HUES6 (cell line): ENCODE measurements around the gene PRR5L.
"Not testable (repeated sequence)": the region's sequence is repeated elsewhere in the genome, so short reads cannot be mapped to it uniquely, and the experiment has no call there.

ENCODE experiments used
- H3K27ac ChIP-seq: 2 replicates; pipeline ENCODE4 v1.7.0; 2013; ENCODE audit warnings: low read depth, mild to moderate bottlenecking, low read length, inconsistent platforms
- H3K27me3 ChIP-seq: 2 replicates; pipeline ENCODE4 v1.6.1; 2013; ENCODE audit warnings: low read length; ENCODE audit not compliant: control insufficient read depth, insufficient read depth
- H3K36me3 ChIP-seq: 2 replicates; pipeline ENCODE4 v1.6.1; 2013; ENCODE audit warnings: low read length; ENCODE audit not compliant: control insufficient read depth, insufficient read depth
- H3K4me1 ChIP-seq: 2 replicates; pipeline ENCODE4 v1.6.1; 2013; ENCODE audit warnings: low read length; ENCODE audit not compliant: control insufficient read depth, insufficient read depth
- H3K4me3 ChIP-seq: 2 replicates; pipeline ENCODE4 v1.5.1; 2013; ENCODE audit warnings: low read depth, low read length
- H3K9ac ChIP-seq: one replicate; pipeline ENCODE4 v1.6.1; 2013; ENCODE audit warnings: mild to moderate bottlenecking, low read length
- H3K9me3 ChIP-seq: 2 replicates; pipeline ENCODE4 v1.6.1; 2013; ENCODE audit warnings: low read depth, low read length; ENCODE audit not compliant: control insufficient read depth, insufficient read depth

The PRR5L gene

GRCh38 chr11:36308577-36308976 is 12.5 kb downstream of the PRR5L start:
- Histone ChIP-seq H3K4me1 (no peaks in the 10 kb centered on the region), H3K4me3 (no peak overlapping the region), H3K9ac (no peak overlapping the region), H3K9me3 (no peaks in the 10 kb centered on the region), H3K27ac (no peak overlapping the region), H3K27me3 (peaks cover 1% of the 10 kb centered on the region; the same call in 1 of the 2 replicates), H3K36me3 (no peaks in the 10 kb centered on the region)

- no peak overlapping the region for H3K9ac ChIP-seq
- no peaks in the 10 kb centered on the region for H3K9me3 ChIP-seq
- H3K4me3 ChIP-seq = no peak overlapping the region
- no peaks in the 10 kb centered on the region for H3K36me3 ChIP-seq
- peaks cover 2% of the 10 kb centered on the region; the same call in 1 of the 2 replicates for H3K27me3 ChIP-seq
- H3K27ac ChIP-seq = no peak overlapping the region
- H3K4me1 ChIP-seq = no peaks in the 10 kb centered on the region
Observed at GRCh38 chr11:36309779-36310178, 13.7 kb downstream of the PRR5L start.

DNA sequence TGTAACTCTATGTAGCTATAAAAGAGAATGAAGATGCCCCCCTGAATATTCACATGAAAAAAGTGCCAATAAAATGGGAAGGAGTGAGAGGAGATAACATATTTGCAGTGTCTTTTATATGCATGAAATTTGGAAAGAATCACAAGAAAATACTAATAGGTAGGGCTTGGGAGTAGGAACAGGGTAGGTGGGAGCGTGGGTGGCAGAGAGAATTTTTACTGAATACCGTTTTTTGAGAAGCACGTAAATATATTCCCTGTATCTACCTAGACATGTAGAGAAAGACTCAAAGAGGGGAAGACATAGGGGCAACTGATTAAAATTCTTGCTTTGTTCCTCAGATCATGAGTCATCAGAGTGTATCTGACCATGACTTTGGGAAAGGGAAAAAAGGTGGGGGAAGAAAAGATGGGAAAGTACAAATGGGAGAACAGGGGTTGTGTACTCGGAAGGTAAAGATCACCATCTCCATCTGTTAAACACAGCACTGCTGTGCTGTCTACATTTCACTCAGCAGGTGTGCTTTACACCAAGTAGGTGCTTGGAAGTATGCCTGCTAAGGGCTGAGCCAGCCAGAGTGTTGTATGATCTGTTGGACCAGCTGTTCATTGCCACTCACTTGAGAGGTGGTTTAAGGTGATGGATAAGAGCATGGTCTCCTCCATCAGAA is 16.0 kb downstream of the PRR5L start:
- Histone ChIP-seq H3K27me3 (peaks cover 2% of the 10 kb centered on the region; the same call in 1 of the 2 replicates), H3K27ac (no peak overlapping the region), H3K4me1 (peaks cover 8% of the 10 kb centered on the region; the same call in 1 of the 2 replicates), H3K4me3 (no peak overlapping the region), H3K9me3 (no peaks in the 10 kb centered on the region), H3K9ac (no peak overlapping the region), H3K36me3 (no peaks in the 10 kb centered on the region)

GRCh38 chr11:36312611-36313472 is 16.8 kb downstream of the PRR5L start:
- peaks cover 2% of the 10 kb centered on the region; the same call in 1 of the 2 replicates for H3K27me3 ChIP-seq
- H3K27ac ChIP-seq = no peak overlapping the region
- H3K36me3 ChIP-seq = no peaks in the 10 kb centered on the region
- H3K4me3 ChIP-seq = no peak overlapping the region
- H3K4me1 ChIP-seq = peaks cover 8% of the 10 kb centered on the region; the same call in 1 of the 2 replicates
- no peaks in the 10 kb centered on the region for H3K9me3 ChIP-seq
- H3K9ac ChIP-seq = no peak overlapping the region

DNA sequence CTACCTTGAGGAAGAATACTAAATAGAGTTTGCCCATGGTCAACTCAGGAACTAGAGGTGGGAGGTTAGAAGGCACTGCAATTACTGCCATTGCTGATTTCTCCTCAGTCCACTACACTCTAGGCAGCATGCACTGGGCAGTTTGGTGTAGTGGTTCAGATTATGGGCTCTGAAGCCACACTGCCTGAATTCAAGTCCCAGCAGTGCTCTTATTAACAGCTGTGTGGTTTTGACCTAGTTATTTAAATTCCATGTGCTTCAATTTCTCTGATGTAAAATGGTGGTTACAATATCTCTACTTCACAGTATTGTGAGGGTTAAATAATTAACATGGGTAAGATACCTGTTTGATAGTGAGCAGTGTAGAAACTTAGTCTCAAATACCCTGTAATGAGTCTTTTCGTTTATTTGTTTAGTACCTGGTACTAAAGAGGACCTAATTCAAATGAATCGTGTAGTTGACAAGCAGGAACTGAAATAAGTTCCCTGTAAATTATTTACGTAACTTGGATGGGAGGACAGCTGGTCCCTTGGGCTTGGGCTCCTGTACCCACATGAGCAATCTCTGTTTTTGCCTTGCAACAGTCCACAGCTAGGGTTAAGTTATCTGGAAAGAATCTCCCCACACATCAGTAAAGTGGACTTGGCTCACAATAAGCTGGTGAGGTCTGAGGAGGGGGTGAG is 17.8 kb downstream of the PRR5L start:
- H3K4me3 ChIP-seq = no peak overlapping the region
- H3K36me3 ChIP-seq = no peaks in the 10 kb centered on the region
- no peak overlapping the region for H3K9ac ChIP-seq
- no peak overlapping the region for H3K27ac ChIP-seq
- H3K4me1 ChIP-seq = peaks cover 16% of the 10 kb centered on the region
- no peaks in the 10 kb centered on the region for H3K9me3 ChIP-seq
- H3K27me3 ChIP-seq = peaks cover 2% of the 10 kb centered on the region; the same call in 1 of the 2 replicates

GRCh38 chr11:36314434-36314767 is 18.3 kb downstream of the PRR5L start:
- H3K27me3 ChIP-seq = peaks cover 2% of the 10 kb centered on the region; the same call in 1 of the 2 replicates
- H3K27ac ChIP-seq = no peak overlapping the region
- H3K36me3 ChIP-seq = no peaks in the 10 kb centered on the region
- no peak overlapping the region for H3K4me3 ChIP-seq
- peaks cover 21% of the 10 kb centered on the region for H3K4me1 ChIP-seq
- no peak overlapping the region for H3K9ac ChIP-seq
- H3K9me3 ChIP-seq = no peaks in the 10 kb centered on the region

DNA sequence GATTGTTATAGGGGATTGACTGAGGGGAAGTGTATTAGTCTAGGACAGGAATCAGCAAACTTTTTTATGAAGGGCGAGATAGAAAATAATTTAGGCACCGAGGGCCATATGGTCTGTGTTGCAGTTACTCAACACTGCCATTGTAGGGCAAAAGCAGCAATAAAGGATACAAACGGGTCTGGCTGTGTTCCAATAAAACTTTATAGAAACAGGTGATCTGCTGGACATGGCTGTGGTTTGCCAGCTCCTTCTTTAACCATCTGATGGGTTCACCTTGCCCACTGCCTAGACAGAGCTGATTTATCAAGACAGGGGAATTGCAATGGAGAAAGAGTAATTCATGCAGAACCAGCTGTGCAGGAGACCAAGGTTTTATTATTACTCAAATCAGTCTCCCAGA is 20.0 kb downstream of the PRR5L start:
- H3K27ac ChIP-seq = no peak overlapping the region
- peaks cover 27% of the 10 kb centered on the region for H3K4me1 ChIP-seq
- no peak overlapping the region for H3K4me3 ChIP-seq
- H3K9ac ChIP-seq = no peak overlapping the region
- H3K36me3 ChIP-seq = no peaks in the 10 kb centered on the region
- H3K27me3 ChIP-seq = peaks cover 2% of the 10 kb centered on the region; the same call in 1 of the 2 replicates
- no peaks in the 10 kb centered on the region for H3K9me3 ChIP-seq

- H3K27me3 ChIP-seq = peaks cover 2% of the 10 kb centered on the region; the same call in 1 of the 2 replicates
- H3K9me3 ChIP-seq = no peaks in the 10 kb centered on the region
- H3K9ac ChIP-seq = no peak overlapping the region
- H3K4me3 ChIP-seq = no peak overlapping the region
- peaks cover 27% of the 10 kb centered on the region for H3K4me1 ChIP-seq
- no peak overlapping the region for H3K27ac ChIP-seq
- no peaks in the 10 kb centered on the region for H3K36me3 ChIP-seq
Observed at GRCh38 chr11:36317992-36318391, 21.9 kb downstream of the PRR5L start.

DNA sequence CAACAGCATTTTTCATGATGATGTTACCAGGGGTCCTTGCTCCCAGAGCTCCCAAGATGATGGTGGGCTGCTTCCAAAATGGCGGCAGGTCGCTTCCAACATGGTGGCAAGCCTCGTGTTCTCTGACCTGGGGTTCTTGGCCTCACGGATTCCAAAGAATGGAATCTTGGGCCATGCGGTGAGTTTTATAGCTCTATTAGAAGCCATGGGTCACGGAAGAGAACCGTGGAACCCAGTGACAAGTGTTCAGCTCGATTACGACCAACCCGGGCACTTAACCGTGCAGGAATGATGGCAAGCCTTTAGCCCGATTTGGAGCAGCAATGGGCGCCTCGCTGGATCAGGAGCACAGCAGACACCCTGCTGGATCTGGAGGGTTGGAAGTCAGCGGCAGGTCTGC is 28.9 kb downstream of the PRR5L start:
- H3K36me3 ChIP-seq, H3K4me3 ChIP-seq, H3K9ac ChIP-seq, H3K27me3 ChIP-seq, H3K27ac ChIP-seq, H3K9me3 ChIP-seq: not testable (repeated sequence)
- H3K4me1 ChIP-seq = peaks cover 14% of the 10 kb centered on the region; the same call in 1 of the 2 replicates

DNA sequence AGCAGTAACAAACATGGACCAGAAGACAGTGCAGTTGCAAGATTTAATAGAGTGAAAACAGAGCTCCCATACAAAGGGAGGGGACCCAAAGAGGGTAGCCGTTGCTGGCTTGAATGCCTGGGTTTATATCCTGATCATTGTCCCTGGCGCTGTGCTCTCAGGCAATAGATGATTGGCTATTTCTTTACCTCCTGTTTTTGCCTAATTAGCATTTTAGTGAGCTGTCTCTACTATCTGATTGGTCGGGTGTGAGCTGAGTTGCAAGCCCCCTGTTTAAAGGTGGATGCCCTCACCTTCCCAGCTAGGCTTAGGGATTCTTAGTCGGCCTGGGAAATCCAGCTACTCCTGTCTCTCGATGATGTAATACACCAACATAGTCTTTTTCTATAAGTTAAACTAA is 29.3 kb downstream of the PRR5L start:
- not testable (repeated sequence) for H3K9ac ChIP-seq, H3K9me3 ChIP-seq, H3K36me3 ChIP-seq, H3K27ac ChIP-seq, H3K4me3 ChIP-seq, H3K27me3 ChIP-seq
- H3K4me1 ChIP-seq = peaks cover 14% of the 10 kb centered on the region; the same call in 1 of the 2 replicates
